Mesendoderm (in vitro differentiated cells): ENCODE measurements around the gene SDK1.
"Not testable (repeated sequence)": the region's sequence is repeated elsewhere in the genome, so short reads cannot be mapped to it uniquely, and the experiment has no call there.

Source experiments
- DNase-seq: peaks from one replicate; pipeline ENCODE4 v3.0.0; 2013
- H2AK5ac ChIP-seq: 2 replicates; pipeline ENCODE4 v1.6.1; 2013; ENCODE audit warnings: low read length, inconsistent platforms
- H2BK120ac ChIP-seq: 2 replicates; pipeline ENCODE4 v1.6.1; 2013; ENCODE audit warnings: low read depth, mild to moderate bottlenecking, low read length, moderate library complexity, mixed read lengths
- H2BK15ac ChIP-seq: replicated peaks from 2 replicates; pipeline ENCODE4 v1.6.1; 2013; ENCODE audit warnings: low read depth, mild to moderate bottlenecking, moderate library complexity
- H2BK5ac ChIP-seq: 2 replicates; pipeline ENCODE4 v1.6.1; 2013; ENCODE audit warnings: low read length, inconsistent platforms
- H3K18ac ChIP-seq: 2 replicates; pipeline ENCODE4 v1.6.1; 2013; ENCODE audit warnings: mild to moderate bottlenecking, low read length, mixed read lengths
- H3K23ac ChIP-seq: one replicate; pipeline ENCODE4 v1.6.1; 2013; ENCODE audit warnings: low read length
- H3K27ac ChIP-seq: 2 replicates; pipeline ENCODE4 v1.5.1; 2013; ENCODE audit warnings: low read depth, mild to moderate bottlenecking, inconsistent platforms, low read length, moderate library complexity
- H3K27me3 ChIP-seq: 2 replicates; pipeline ENCODE4 v1.6.1; 2013; ENCODE audit warnings: low read length, control low read depth, mild to moderate bottlenecking, inconsistent platforms; ENCODE audit not compliant: insufficient read depth, poor library complexity
- H3K36me3 ChIP-seq: 2 replicates; pipeline ENCODE4 v1.6.1; 2013; ENCODE audit warnings: low read length, inconsistent platforms; ENCODE audit not compliant: control insufficient read depth, insufficient read depth
- H3K4ac ChIP-seq: one replicate; pipeline ENCODE4 v1.6.1; 2013; ENCODE audit warnings: low read depth, mild to moderate bottlenecking, low read length, moderate library complexity
- H3K4me1 ChIP-seq: 2 replicates; pipeline ENCODE4 v1.6.1; 2013; ENCODE audit warnings: low read depth, low read length, inconsistent platforms; ENCODE audit not compliant: control insufficient read depth
- H3K4me2 ChIP-seq: 2 replicates; pipeline ENCODE4 v1.6.1; 2013; ENCODE audit warnings: low read length
- H3K4me3 ChIP-seq: 2 replicates; pipeline ENCODE4 v1.5.1; 2013; ENCODE audit warnings: mild to moderate bottlenecking, low read length
- H3K56ac ChIP-seq: one replicate; pipeline ENCODE4 v1.6.1; 2013; ENCODE audit warnings: low read length
- H3K79me1 ChIP-seq: 2 replicates; pipeline ENCODE4 v1.6.1; 2013; ENCODE audit warnings: low read length, inconsistent platforms
- H3K79me2 ChIP-seq: 2 replicates; pipeline ENCODE4 v1.6.1; 2013; ENCODE audit warnings: mild to moderate bottlenecking, low read length; ENCODE audit not compliant: control insufficient read depth, insufficient read depth
- H3K9ac ChIP-seq: 2 replicates; pipeline ENCODE4 v1.6.1; 2013; ENCODE audit warnings: low read length, inconsistent platforms
- H4K5ac ChIP-seq: one replicate; pipeline ENCODE4 v1.6.1; 2013; ENCODE audit warnings: low read length
- H4K8ac ChIP-seq: one replicate; pipeline ENCODE4 v1.6.1; 2013; ENCODE audit warnings: low read depth, mild to moderate bottlenecking, control low read depth, low read length, moderate library complexity
- WGBS: extraction: QIAGEN DNeasy Blood & Tissue Kit; methylation state at CpG from one replicate; pipeline ENCODE4 v1.1.7; 2013; ENCODE audit warnings: low lambda C conversion rate, missing lambda C conversion rate; ENCODE audit not compliant: insufficient coverage; ENCODE audit errors: extremely low coverage; 5-methylcytosine and 5-hydroxymethylcytosine counted together

Gene SDK1

GRCh38 chr7:4314316-4314715, 1013.3 kb downstream of the SDK1 start:
- not testable (repeated sequence) for H3K27me3 ChIP-seq, H3K18ac ChIP-seq, H3K4me2 ChIP-seq, H3K4me3 ChIP-seq, H3K79me2 ChIP-seq, H3K27ac ChIP-seq, H2BK5ac ChIP-seq, H3K36me3 ChIP-seq, H3K23ac ChIP-seq, H2BK120ac ChIP-seq, H3K9ac ChIP-seq, H3K4me1 ChIP-seq, H3K4ac ChIP-seq, H2BK15ac ChIP-seq, H3K56ac ChIP-seq, H4K8ac ChIP-seq, H3K79me1 ChIP-seq, DNase-seq, H4K5ac ChIP-seq, H2AK5ac ChIP-seq
- WGBS, result no CpG with 5 or more reads among the region's 16 CpGs
